Measurements from ENCODE around the gene CLASRP. TPM values are rescaled to one million over a fixed set of nuclear protein-coding genes. Genes with fewer than 3 reads are reported as not detected.
A peak's percentile ranks its signal among the peaks of the same experiment; 100 is the strongest.

The CLASRP gene
- total RNA-seq, 1 donor from 2014 or later: 119 TPM

- Mint-ChIP-seq H3K27me3 (ENCODE audit: low read depth) (peaks cover 8% of the 10 kb centered on the region), H3K9me3 (no peaks in the 10 kb centered on the region), H3K4me3 (no peak overlapping the region), H3K4me1 (peaks cover 8% of the 10 kb centered on the region), H3K27ac (ENCODE audit: unreplicated experiment) (no peak overlapping the region), H3K36me3 (ENCODE audit: low read depth) (no peaks in the 10 kb centered on the region)
- DNase-seq (ENCODE audit: low read depth, low spot score): no peak
- no peak for TF ChIP-seq CTCF (conservative IDR thresholded peaks at IDR 0.05)
Observed at GRCh38 chr19:45003485-45003884, 35.4 kb upstream of the CLASRP start.

GRCh38 chr19:45005787-45006186, 33.1 kb upstream of the CLASRP start:
- no peak for TF ChIP-seq CTCF (conservative IDR thresholded peaks at IDR 0.05)
- Mint-ChIP-seq H3K36me3 (ENCODE audit: low read depth) (no peaks in the 10 kb centered on the region), H3K9me3 (no peaks in the 10 kb centered on the region), H3K4me1 (peaks cover 8% of the 10 kb centered on the region), H3K27ac (ENCODE audit: unreplicated experiment) (peak overlapping the region; percentile 24), H3K4me3 (no peak overlapping the region), H3K27me3 (ENCODE audit: low read depth) (peaks cover 2% of the 10 kb centered on the region)
- DNase-seq (ENCODE audit: low read depth, low spot score): no peak

- no peaks in the 10 kb centered on the region for H3K9me3 Mint-ChIP-seq
- DNase-seq (ENCODE audit: low read depth, low spot score): no peak
- H3K36me3 Mint-ChIP-seq (ENCODE audit: low read depth): no peaks in the 10 kb centered on the region
- H3K27ac Mint-ChIP-seq (ENCODE audit: unreplicated experiment): no peak overlapping the region
- H3K4me1 Mint-ChIP-seq: no peaks in the 10 kb centered on the region
- no peak for TF ChIP-seq CTCF (conservative IDR thresholded peaks at IDR 0.05)
- H3K27me3 Mint-ChIP-seq (ENCODE audit: low read depth): no peaks in the 10 kb centered on the region
- H3K4me3 Mint-ChIP-seq: no peak overlapping the region
Observed at GRCh38 chr19:45008552-45008951, 30.3 kb upstream of the CLASRP start.

GRCh38 chr19:45009625-45010255, 29.1 kb upstream of the CLASRP start:
- no peak overlapping the region for H3K27ac Mint-ChIP-seq (ENCODE audit: unreplicated experiment)
- no peaks in the 10 kb centered on the region for H3K36me3 Mint-ChIP-seq (ENCODE audit: low read depth)
- TF ChIP-seq CTCF (conservative IDR thresholded peaks at IDR 0.05): no peak
- DNase-seq (ENCODE audit: low read depth, low spot score): no peak
- no peaks in the 10 kb centered on the region for H3K4me1 Mint-ChIP-seq
- H3K4me3 Mint-ChIP-seq: no peak overlapping the region
- no peaks in the 10 kb centered on the region for H3K27me3 Mint-ChIP-seq (ENCODE audit: low read depth)
- H3K9me3 Mint-ChIP-seq: no peaks in the 10 kb centered on the region

- Mint-ChIP-seq H3K27me3 (ENCODE audit: low read depth) (no peaks in the 10 kb centered on the region), H3K4me1 (no peaks in the 10 kb centered on the region), H3K36me3 (ENCODE audit: low read depth) (no peaks in the 10 kb centered on the region), H3K27ac (ENCODE audit: unreplicated experiment) (no peak overlapping the region), H3K9me3 (no peaks in the 10 kb centered on the region), H3K4me3 (no peak overlapping the region)
- DNase-seq (ENCODE audit: low read depth, low spot score): no peak
- no peak for TF ChIP-seq CTCF (conservative IDR thresholded peaks at IDR 0.05)
Observed at GRCh38 chr19:45010306-45010705, 28.5 kb upstream of the CLASRP start.
